ENCODE data around the gene MAGEA4.

GRCh38 chrX:151954730-151955129 is 42.0 kb downstream of the MAGEA4 start:
- TF ChIP-seq CTCF (IDR thresholded peaks at IDR 0.05; ENCODE audit: low read depth, low read length), result no peak
- no peak for TF ChIP-seq POLR2A (IDR thresholded peaks at IDR 0.05; ENCODE audit: extremely low read depth, insufficient read length)
- no peak for TF ChIP-seq MAX (IDR thresholded peaks at IDR 0.05; ENCODE audit: low read depth, low read length)

Data from NB4 (cell line).